Smooth muscle cell (in vitro differentiated cells): ENCODE measurements around the gene TCF4. TPM values are rescaled to one million over a fixed set of nuclear protein-coding genes. Genes with fewer than 3 reads are reported as not detected.

Experiments used
- DNase-seq: peaks from one replicate; lab custom pipeline; 2025; ENCODE audit not compliant: unreplicated experiment; lab: John Stamatoyannopoulos, UW
- H2AFZ ChIP-seq: fragments of 200-600 bp; sonication (generic); 2 replicates; pipeline ENCODE4 v1.6.0; 2016; ENCODE audit warnings: antibody characterized with exemption, low read depth, mild to moderate bottlenecking
- H3F3A ChIP-seq: fragments of 200-600 bp; sonication (generic); 2 replicates; pipeline ENCODE4 v1.6.0; 2017; ENCODE audit warnings: antibody characterized with exemption, low read depth
- H3K27ac ChIP-seq: fragments of 200-600 bp; sonication (generic); 2 replicates; pipeline ENCODE4 v1.5.1; 2016; ENCODE audit warnings: low read depth, mild to moderate bottlenecking
- H3K27me3 ChIP-seq: fragments of 200-600 bp; sonication (generic); 2 replicates; pipeline ENCODE4 v1.6.1; 2016; ENCODE audit warnings: low read depth, mild to moderate bottlenecking
- H3K36me3 ChIP-seq: fragments of 200-600 bp; sonication (generic); 2 replicates; pipeline ENCODE4 v1.5.1; 2016; ENCODE audit warnings: low read depth
- H3K4me1 ChIP-seq: fragments of 200-600 bp; sonication (generic); 2 replicates; pipeline ENCODE4 v1.5.1; 2016; ENCODE audit warnings: low read depth
- H3K4me2 ChIP-seq: fragments of 200-600 bp; sonication (generic); 2 replicates; pipeline ENCODE4 v1.6.0; 2016; ENCODE audit warnings: mild to moderate bottlenecking
- H3K4me3 ChIP-seq: fragments of 200-600 bp; sonication (generic); 2 replicates; pipeline ENCODE4 v1.5.1; 2016; ENCODE audit warnings: mild to moderate bottlenecking
- H3K79me2 ChIP-seq: fragments of 200-600 bp; sonication (generic); 2 replicates; pipeline ENCODE4 v1.6.0; 2016; ENCODE audit warnings: low read depth, mild to moderate bottlenecking
- H3K9ac ChIP-seq: fragments of 200-600 bp; sonication (generic); 2 replicates; pipeline ENCODE4 v1.6.0; 2016; ENCODE audit warnings: low read depth
- H3K9me3 ChIP-seq: fragments of 200-600 bp; sonication (generic); replicated peaks from 2 replicates; pipeline ENCODE4 v1.5.1; 2016; ENCODE audit warnings: low read depth
- H4K20me1 ChIP-seq: fragments of 200-600 bp; sonication (generic); 2 replicates; pipeline ENCODE4 v1.6.0; 2016; ENCODE audit warnings: low read depth
- WGBS: methylation state at CpG from one replicate; pipeline ENCODE4 v1.1.7; 2016; ENCODE audit warnings: low lambda C conversion rate; 5-methylcytosine and 5-hydroxymethylcytosine counted together
- polyA plus RNA-seq: library from polyadenylated mRNA; unstranded; fragments of >200 nt; fragmentation: Nextera tagmentation; extraction: Ambion mirVana; gene quantifications from 2 replicates; pipeline ENCODE4 v1.2.1, GENCODE V29; 2016
- total RNA-seq: library from RNA; depleted of rRNA; stranded (reverse); fragments of >200 nt; gene quantifications from 2 replicates; pipeline ENCODE4 v1.2.3, GENCODE V29; 2014
- TF ChIP-seq, protein P1 (sequence below): fragments of 200-600 bp; sonication (generic); IDR thresholded peaks from 2 replicates; pipeline ENCODE4 v1.5.1; 2017; ENCODE audit warnings: borderline replicate concordance, mild to moderate bottlenecking, antibody characterized with exemption; ENCODE audit not compliant: insufficient read depth, poor library complexity, severe bottlenecking

TCF4 gene
- total and polyA plus RNA-seq, 2 experiments from 2014 or later = 105 to 120 TPM

DNA sequence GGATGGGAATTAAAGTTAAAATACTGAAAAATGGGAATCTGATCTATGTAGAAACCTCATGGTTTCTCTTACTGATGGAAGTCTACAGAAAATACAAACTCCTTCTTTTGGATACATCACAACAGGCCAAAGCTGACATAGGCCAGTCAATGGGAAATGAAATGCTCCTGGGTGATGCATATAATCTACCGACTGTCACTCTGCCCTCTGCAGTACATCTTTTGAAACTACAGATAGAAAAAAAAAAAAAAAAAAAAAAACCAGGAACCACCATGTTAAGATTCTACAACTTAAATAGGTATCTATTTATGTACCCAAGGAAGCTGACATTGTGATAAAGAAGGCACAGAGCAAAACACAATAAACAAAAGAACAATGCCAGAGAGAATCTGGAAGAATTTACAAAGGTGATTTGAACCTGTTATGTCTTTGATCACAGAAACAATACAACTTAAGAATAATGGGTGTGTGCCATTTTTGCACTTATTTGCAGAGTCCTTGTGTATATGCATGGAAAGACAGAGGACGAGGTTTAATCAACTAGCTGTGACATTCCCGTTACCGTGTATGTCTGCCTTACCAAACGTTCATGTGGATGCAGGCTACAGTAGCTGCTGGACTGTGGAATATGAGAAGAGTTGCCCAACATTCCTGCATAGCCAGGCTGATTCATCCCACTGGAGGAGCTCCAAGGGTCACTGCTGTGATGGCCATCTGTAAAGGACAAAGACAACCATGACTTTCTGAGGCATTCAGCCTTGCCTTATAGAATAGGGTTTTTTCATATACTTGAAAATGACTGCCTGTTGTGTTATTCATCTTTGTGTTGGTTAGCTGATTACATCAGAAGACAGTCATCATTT is 312.7 kb downstream of the TCF4 start:
- Histone ChIP-seq H3K4me3 (no peak overlapping the region), H3K27ac (peak overlapping the region; percentile 65), H3K4me2 (peak overlapping the region; percentile 51)

DNA sequence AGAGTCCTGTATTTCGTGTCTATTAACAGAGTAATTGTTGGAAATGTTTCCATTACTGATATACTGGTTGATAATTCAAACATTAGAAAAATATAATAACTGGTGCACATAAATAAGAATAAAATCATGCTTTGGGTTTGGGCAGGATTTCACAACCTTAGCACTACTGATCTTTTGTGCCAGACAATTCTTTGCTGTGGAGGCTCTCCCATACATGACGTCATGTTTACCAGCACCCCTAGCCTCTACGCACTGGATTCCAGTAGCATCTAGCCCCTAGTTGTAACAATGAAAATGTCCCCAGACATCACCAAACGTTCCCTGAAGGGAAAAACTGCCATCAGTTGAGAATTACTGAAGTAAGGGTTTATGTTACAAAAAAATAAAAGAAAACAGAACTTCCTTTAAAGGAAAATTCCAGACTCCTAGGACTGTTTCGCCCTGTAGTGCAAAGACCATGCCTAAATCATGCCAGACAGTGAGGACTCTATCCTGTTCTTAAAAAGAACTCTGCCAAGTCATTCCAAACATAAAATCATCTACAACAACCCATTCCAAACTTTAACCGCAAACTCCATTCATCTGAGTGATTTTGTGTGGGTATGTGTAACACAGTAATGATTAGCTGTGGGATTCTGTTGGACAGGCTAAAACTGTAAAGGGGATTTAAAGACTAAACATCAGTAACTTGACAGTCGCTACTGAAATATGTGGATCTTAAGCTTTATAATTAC is 315.3 kb downstream of the TCF4 start:
- Histone ChIP-seq H3K27ac (peak overlapping the region; percentile 89), H3K36me3 (peaks cover 14% of the 10 kb centered on the region), H3F3A (peaks cover 23% of the 10 kb centered on the region), H4K20me1 (no peaks in the 10 kb centered on the region), H3K9ac (peak overlapping the region; percentile 72), H3K27me3 (no peaks in the 10 kb centered on the region), H2AFZ (no peak overlapping the region), H3K4me2 (peak overlapping the region; percentile 74), H3K4me1 (peaks cover 12% of the 10 kb centered on the region), H3K79me2 (peaks cover 14% of the 10 kb centered on the region), H3K4me3 (no peak overlapping the region), H3K9me3 (no peaks in the 10 kb centered on the region)
- WGBS = 47% methylated on average over 7 of the region's 7 CpGs
- TF ChIP-seq, protein P1, sequence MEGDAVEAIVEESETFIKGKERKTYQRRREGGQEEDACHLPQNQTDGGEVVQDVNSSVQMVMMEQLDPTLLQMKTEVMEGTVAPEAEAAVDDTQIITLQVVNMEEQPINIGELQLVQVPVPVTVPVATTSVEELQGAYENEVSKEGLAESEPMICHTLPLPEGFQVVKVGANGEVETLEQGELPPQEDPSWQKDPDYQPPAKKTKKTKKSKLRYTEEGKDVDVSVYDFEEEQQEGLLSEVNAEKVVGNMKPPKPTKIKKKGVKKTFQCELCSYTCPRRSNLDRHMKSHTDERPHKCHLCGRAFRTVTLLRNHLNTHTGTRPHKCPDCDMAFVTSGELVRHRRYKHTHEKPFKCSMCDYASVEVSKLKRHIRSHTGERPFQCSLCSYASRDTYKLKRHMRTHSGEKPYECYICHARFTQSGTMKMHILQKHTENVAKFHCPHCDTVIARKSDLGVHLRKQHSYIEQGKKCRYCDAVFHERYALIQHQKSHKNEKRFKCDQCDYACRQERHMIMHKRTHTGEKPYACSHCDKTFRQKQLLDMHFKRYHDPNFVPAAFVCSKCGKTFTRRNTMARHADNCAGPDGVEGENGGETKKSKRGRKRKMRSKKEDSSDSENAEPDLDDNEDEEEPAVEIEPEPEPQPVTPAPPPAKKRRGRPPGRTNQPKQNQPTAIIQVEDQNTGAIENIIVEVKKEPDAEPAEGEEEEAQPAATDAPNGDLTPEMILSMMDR = no peak
- no peak for DNase-seq

More for the DNA sequence above, 312.7 kb downstream of the TCF4 start:
- H3K9ac ChIP-seq = no peak overlapping the region
- no peak overlapping the region for H2AFZ ChIP-seq
- peaks cover 12% of the 10 kb centered on the region for H3K4me1 ChIP-seq
- H3K79me2 ChIP-seq = peaks cover 21% of the 10 kb centered on the region
- no peaks in the 10 kb centered on the region for H4K20me1 ChIP-seq
- 63% methylated on average over 5 of the region's 5 CpGs for WGBS
- no peaks in the 10 kb centered on the region for H3K9me3 ChIP-seq
- TF ChIP-seq, protein P1 = peak; percentile 14
- no peaks in the 10 kb centered on the region for H3K36me3 ChIP-seq
- H3F3A ChIP-seq = peaks cover 17% of the 10 kb centered on the region
- no peaks in the 10 kb centered on the region for H3K27me3 ChIP-seq
- no peak for DNase-seq

DNA sequence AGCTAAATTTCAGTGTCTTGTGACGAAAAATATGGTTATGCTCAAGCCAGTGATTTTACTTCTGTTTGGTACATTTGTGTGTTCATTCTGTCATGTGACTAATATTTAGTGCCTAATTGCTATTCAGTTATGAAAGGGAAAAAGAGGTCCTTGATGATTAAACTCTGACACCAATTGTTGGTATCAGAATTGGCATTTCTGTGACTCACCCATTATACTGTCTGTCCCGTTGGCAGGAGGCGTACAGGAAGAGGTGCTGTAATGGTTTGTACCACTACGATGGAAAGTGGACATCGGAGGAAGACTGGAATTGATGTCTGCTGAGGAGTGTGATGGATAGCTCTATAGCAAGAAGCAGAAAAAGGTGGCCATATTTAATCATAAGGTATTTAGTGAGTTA is 318.4 kb downstream of the TCF4 start:
- Histone ChIP-seq H3K27ac (no peak overlapping the region), H3K9ac (no peak overlapping the region), H3K36me3 (peaks cover 14% of the 10 kb centered on the region), H3K4me3 (no peak overlapping the region), H3K4me2 (no peak overlapping the region), H3K4me1 (peaks cover 18% of the 10 kb centered on the region), H3F3A (peaks cover 20% of the 10 kb centered on the region), H3K79me2 (peaks cover 18% of the 10 kb centered on the region), H2AFZ (no peak overlapping the region), H4K20me1 (no peaks in the 10 kb centered on the region), H3K9me3 (no peaks in the 10 kb centered on the region), H3K27me3 (no peaks in the 10 kb centered on the region)
- no peak for DNase-seq
- 95% methylated on average over 5 of the region's 5 CpGs for WGBS
- TF ChIP-seq, protein P1 = no peak
